SH-SY5Y (cell line): ENCODE results near the gene ECHDC3.

ENCODE experiments used
- GATA2 ChIP-seq: IDR thresholded peaks from 2 replicates; pipeline ENCODE4 v1.6.1; 2011; ENCODE audit warnings: mild to moderate bottlenecking, low read depth, low read length
- GATA3 ChIP-seq: IDR thresholded peaks from 2 replicates; pipeline ENCODE4 v1.6.1; 2011; ENCODE audit warnings: low read depth, mild to moderate bottlenecking, low read length, moderate library complexity

GRCh38 chr10:11787846-11788245 lies 45.7 kb downstream of the ECHDC3 start:
- TF ChIP-seq GATA2 = no peak
- no peak for TF ChIP-seq GATA3
